ENCODE results near the gene RTN1. TPM values are rescaled to one million over a fixed set of nuclear protein-coding genes. Genes with fewer than 3 reads are reported as not detected.

RTN1 gene
- total and polyA plus RNA-seq, 2 experiments from 2014 or later, result 0.15 TPM; not detected in 1

DNA sequence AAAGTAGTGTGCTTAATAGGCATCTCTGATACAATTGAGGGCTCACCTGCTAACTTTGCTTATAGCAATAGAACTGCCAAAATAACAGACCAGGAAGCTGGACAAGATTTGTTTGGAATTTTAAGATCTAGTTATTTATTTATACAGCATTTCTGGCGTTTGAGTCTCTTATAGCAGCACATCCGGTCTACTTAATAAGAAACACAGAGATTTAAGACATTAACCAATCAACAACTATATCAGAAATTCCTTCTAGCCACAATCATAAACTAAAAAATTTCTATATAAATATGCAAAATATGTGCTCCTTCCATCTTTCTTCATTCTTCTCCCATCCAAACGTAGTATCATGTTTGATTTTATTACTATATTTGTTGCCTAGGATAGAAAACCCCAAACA lies 2.6 kb downstream of the RTN1 start:
- Histone ChIP-seq H3K79me2 (ENCODE audit: insufficient read depth) (no peaks in the 10 kb centered on the region), H3K4me3 (no peak overlapping the region), H3K27me3 (replicated peaks; ENCODE audit: insufficient read depth) (peaks cover 52% of the 10 kb centered on the region), H3F3A (ENCODE audit: insufficient read depth) (no peaks in the 10 kb centered on the region), H2AFZ (no peak overlapping the region), H3K4me2 (ENCODE audit: unreplicated experiment) (no peak overlapping the region), H3K27ac (no peak overlapping the region), H3K9ac (no peak overlapping the region), H3K9me2 (ENCODE audit: insufficient read depth) (no peaks in the 10 kb centered on the region), H3K4me1 (ENCODE audit: insufficient read depth) (no peaks in the 10 kb centered on the region), H3K36me3 (ENCODE audit: low read depth) (no peaks in the 10 kb centered on the region), H4K20me1 (ENCODE audit: insufficient read depth) (no peaks in the 10 kb centered on the region), H3K9me3 (ENCODE audit: low read depth) (no peaks in the 10 kb centered on the region)
- in situ Hi-C loops (cut with MboI), result no loop called here
- TF ChIP-seq EZH2 (IDR thresholded peaks at IDR 0.05; ENCODE audit: insufficient read depth, poor library complexity, severe bottlenecking) (no peak), EZH2phosphoT487 (IDR thresholded peaks at IDR 0.05; ENCODE audit: insufficient read depth, low read depth) (no peak)
- DNase-seq, result no peak
- WGBS, 2 experiments (ENCODE audit: low coverage in 1 of 2, low lambda C conversion rate in 2 of 2, missing lambda C conversion rate in 2 of 2), result 29 to 47% methylated on average over 3 of the region's 3 CpGs

DNA sequence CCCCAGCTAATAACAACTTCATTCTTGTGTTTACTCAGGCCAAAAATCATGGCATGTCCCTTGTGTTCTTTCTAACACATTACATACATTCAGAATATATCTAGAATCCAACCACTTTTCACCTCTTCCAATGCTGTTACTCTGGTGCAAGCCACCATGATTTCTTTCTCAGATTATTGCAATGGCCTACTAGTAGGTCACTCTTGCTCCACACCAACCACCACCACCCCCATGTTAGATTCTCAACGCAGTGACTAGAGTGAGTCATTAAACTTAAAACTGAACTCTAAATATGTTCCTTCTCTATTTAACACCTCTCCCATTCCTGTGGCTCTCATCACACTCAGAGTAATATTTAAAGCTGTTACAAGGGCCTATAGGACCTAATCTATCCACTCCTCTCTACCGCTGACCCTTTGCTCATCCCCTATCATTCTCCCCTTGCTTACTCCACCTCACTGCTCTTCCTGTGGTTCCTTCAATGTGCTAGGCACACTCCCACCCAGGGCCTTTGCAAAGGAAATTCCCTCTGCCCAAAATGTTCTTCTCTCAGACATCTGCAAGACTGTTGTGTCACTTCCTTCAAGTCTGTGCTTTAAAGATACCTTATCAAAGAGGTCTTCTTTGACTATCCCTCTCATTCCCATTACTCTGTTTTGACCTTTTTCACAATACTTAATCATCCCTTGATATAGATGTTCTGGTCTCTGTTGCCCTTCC lies 6.6 kb downstream of the RTN1 start:
- Histone ChIP-seq H3K4me1 (ENCODE audit: insufficient read depth) (no peaks in the 10 kb centered on the region), H3K4me3 (no peak overlapping the region), H3K79me2 (ENCODE audit: insufficient read depth) (no peaks in the 10 kb centered on the region), H3F3A (ENCODE audit: insufficient read depth) (no peaks in the 10 kb centered on the region), H3K9me3 (ENCODE audit: low read depth) (no peaks in the 10 kb centered on the region), H3K9ac (no peak overlapping the region), H3K27ac (no peak overlapping the region), H3K36me3 (ENCODE audit: low read depth) (no peaks in the 10 kb centered on the region), H3K27me3 (replicated peaks; ENCODE audit: insufficient read depth) (peaks cover 19% of the 10 kb centered on the region), H2AFZ (no peak overlapping the region), H3K9me2 (ENCODE audit: insufficient read depth) (no peaks in the 10 kb centered on the region), H3K4me2 (ENCODE audit: unreplicated experiment) (no peak overlapping the region), H4K20me1 (ENCODE audit: insufficient read depth) (no peaks in the 10 kb centered on the region)
- TF ChIP-seq EZH2phosphoT487 (IDR thresholded peaks at IDR 0.05; ENCODE audit: insufficient read depth, low read depth) (no peak), EZH2 (IDR thresholded peaks at IDR 0.05; ENCODE audit: insufficient read depth, poor library complexity, severe bottlenecking) (no peak)
- in situ Hi-C loops (cut with MboI), result no loop called here
- DNase-seq, result no peak
- 77 to 79% methylated on average over 2 of the region's 2 CpGs for whole genome bisulfite sequencing, 2 experiments (ENCODE audit: low coverage in 1 of 2, low lambda C conversion rate in 2 of 2, missing lambda C conversion rate in 2 of 2)

DNA sequence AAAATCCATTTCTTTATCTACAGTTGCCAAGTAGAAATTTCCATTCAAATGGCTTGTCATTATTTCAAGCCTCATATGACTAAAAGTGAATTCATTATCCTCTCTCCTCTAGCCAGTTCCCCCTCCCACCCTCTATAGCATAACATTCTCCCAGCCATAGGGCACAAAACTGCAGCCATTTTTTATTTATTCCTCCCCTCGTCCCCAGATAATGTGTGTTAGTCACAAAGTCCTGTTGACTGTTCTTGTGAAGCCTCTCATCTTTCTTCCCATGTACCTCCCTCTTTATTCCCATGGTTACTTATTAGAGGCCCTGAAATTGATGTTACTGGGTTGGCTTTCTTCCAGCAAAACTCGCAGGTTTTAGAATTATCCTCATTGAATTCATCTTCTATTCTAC lies 13.2 kb downstream of the RTN1 start:
- no peak for DNase-seq
- Histone ChIP-seq H3K36me3 (ENCODE audit: low read depth) (no peaks in the 10 kb centered on the region), H3K9me2 (ENCODE audit: insufficient read depth) (no peaks in the 10 kb centered on the region), H3K27me3 (replicated peaks; ENCODE audit: insufficient read depth) (no peaks in the 10 kb centered on the region), H2AFZ (no peak overlapping the region), H3F3A (ENCODE audit: insufficient read depth) (no peaks in the 10 kb centered on the region), H3K27ac (no peak overlapping the region), H3K79me2 (ENCODE audit: insufficient read depth) (no peaks in the 10 kb centered on the region), H4K20me1 (ENCODE audit: insufficient read depth) (no peaks in the 10 kb centered on the region), H3K4me2 (ENCODE audit: unreplicated experiment) (no peak overlapping the region), H3K4me1 (ENCODE audit: insufficient read depth) (no peaks in the 10 kb centered on the region), H3K9ac (no peak overlapping the region), H3K9me3 (ENCODE audit: low read depth) (no peaks in the 10 kb centered on the region), H3K4me3 (no peak overlapping the region)
- in situ Hi-C loops (cut with MboI), result no loop called here
- 16 to 32% methylated on average over 2 of the region's 2 CpGs for WGBS, 2 experiments (ENCODE audit: low coverage in 1 of 2, low lambda C conversion rate in 2 of 2, missing lambda C conversion rate in 2 of 2)
- TF ChIP-seq EZH2phosphoT487 (IDR thresholded peaks at IDR 0.05; ENCODE audit: insufficient read depth, low read depth) (no peak), EZH2 (IDR thresholded peaks at IDR 0.05; ENCODE audit: insufficient read depth, poor library complexity, severe bottlenecking) (no peak)

DNA sequence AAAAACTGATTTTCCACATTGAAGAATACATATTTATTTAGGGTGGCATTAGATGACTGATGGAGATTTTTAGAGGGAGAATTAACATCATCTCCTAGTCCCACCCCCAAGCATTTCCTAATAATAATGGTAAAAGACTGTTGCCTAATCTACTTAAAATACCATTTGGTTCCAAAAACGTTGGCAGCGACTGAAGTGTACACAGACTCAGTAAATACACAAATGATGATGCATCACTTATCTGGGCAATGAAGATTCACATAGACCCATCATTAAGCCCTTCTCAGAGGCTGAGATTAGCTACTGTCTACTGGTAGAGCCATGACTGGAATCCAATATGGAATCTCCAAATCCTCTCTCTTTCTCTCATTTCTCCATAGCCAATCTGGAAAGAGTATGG lies 18.2 kb downstream of the RTN1 start:
- in situ Hi-C loops (cut with MboI), result no loop called here
- H3F3A ChIP-seq (ENCODE audit: insufficient read depth), result no peaks in the 10 kb centered on the region
- H3K4me1 ChIP-seq (ENCODE audit: insufficient read depth), result no peaks in the 10 kb centered on the region
- H3K79me2 ChIP-seq (ENCODE audit: insufficient read depth), result no peaks in the 10 kb centered on the region
- 23 to 43% methylated on average over 2 of the region's 2 CpGs for WGBS, 2 experiments (ENCODE audit: low coverage in 1 of 2, low lambda C conversion rate in 2 of 2, missing lambda C conversion rate in 2 of 2)
- H3K9ac ChIP-seq, result no peak overlapping the region
- TF ChIP-seq EZH2 (IDR thresholded peaks at IDR 0.05; ENCODE audit: insufficient read depth, poor library complexity, severe bottlenecking), result no peak
- TF ChIP-seq EZH2phosphoT487 (IDR thresholded peaks at IDR 0.05; ENCODE audit: insufficient read depth, low read depth), result no peak
- DNase-seq, result no peak
- H3K36me3 ChIP-seq (ENCODE audit: low read depth), result no peaks in the 10 kb centered on the region
- no peak overlapping the region for H3K4me2 ChIP-seq (ENCODE audit: unreplicated experiment)
- no peaks in the 10 kb centered on the region for H4K20me1 ChIP-seq (ENCODE audit: insufficient read depth)
- H3K27ac ChIP-seq, result no peak overlapping the region
- no peak overlapping the region for H3K4me3 ChIP-seq
- no peaks in the 10 kb centered on the region for H3K27me3 ChIP-seq (replicated peaks; ENCODE audit: insufficient read depth)
- no peak overlapping the region for H2AFZ ChIP-seq
- no peaks in the 10 kb centered on the region for H3K9me2 ChIP-seq (ENCODE audit: insufficient read depth)
- no peaks in the 10 kb centered on the region for H3K9me3 ChIP-seq (ENCODE audit: low read depth)

All from GM23248 (cell line).